Measurements from ENCODE around the gene BRD7. TPM values are rescaled to one million over a fixed set of nuclear protein-coding genes. Genes with fewer than 3 reads are reported as not detected.

BRD7 gene
- total and polyA plus RNA-seq, 2 donors (not counting 3 experiments of a cell fraction or from before 2014, with no cell fraction given) = 17.1 to 69.1 TPM

DNA sequence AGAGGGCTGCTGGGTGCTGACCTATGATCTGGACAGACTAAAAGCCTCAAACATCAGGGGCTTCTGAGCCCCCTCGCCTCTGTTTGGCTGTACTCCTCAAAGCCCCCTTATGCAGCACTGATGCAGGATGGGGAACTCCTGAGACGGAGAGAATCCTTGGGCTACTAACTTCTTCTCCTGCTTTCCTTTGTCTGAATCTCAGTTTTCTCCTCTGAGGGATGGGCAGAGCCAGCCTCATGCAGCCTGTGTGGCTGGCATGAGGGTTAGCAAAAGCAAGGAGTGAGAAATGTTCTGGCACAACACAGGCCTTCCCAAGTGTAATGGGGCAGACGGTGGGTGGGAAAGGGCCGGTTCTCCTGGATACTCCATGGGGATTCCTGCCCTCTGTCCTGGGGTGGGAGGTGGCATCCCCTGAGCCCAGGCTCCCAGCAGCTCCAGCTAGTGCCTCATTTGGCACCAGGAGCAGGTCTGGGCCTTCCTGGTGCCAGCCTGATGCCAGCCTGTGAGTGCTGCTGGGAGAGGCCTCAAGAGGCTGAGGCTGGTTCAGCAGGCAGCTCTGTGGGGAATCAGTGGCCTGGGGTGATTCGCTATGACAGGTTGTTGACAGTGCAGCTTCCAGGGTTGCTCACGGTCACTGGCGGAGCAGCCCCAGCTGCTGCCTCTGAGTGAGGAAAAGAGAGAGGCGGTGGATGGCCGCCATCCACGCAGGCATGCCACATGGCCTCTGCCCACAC is 4.0 kb upstream of the BRD7 start:
- BruUV-seq (replicated peaks) = no TSS peak
- peaks cover 2 to 5% of the 10 kb centered on the region in 2 experiments for H3K27me3 ChIP-seq (ENCODE audit: control insufficient read depth in 2 of 2, insufficient read depth in 2 of 2, low read length in 2 of 2)
- no peaks in the 10 kb centered on the region for H3K9me1 ChIP-seq (replicated peaks; ENCODE audit: control insufficient read depth, extremely low read depth, insufficient read depth, low read length)
- ChIA-PET POLR2A (no interaction called here), CTCF (interaction anchor here (1.3 to 6.8 kb wide), 3 partner anchors 18 to 434 kb away, joined by 3 to 53 read pairs (median 32); no protein-coding TSS in a partner anchor)
- H3K4me2 ChIP-seq (ENCODE audit: insufficient read depth, low read length) = no peak overlapping the region
- H3K79me2 ChIP-seq (ENCODE audit: control insufficient read depth, insufficient read depth, low read length) = peaks cover 7% of the 10 kb centered on the region
- no peak overlapping the region for H3K27ac ChIP-seq (ENCODE audit: insufficient read depth, low read depth, low read length)
- no peaks in the 10 kb centered on the region for H3K36me3 ChIP-seq (ENCODE audit: control insufficient read depth in 2 of 2, extremely low read depth in 1 of 2, insufficient read depth in 2 of 2, low read length in 2 of 2)
- intact Hi-C loops (cut with micrococcal nuclease) (loop anchor here (2.0 kb wide), 1 partner anchor 368 kb away; no protein-coding TSS in a partner anchor), dilution Hi-C loops (cut with MboI; ENCODE audit: extremely low pct_ligation_motif_present, low sequenced_read_pairs) (no loop called here)
- no peaks in the 10 kb centered on the region for H3K9me3 ChIP-seq (replicated peaks; ENCODE audit: control insufficient read depth, insufficient read depth, low read length)
- H3K4me1 ChIP-seq (ENCODE audit: control insufficient read depth, extremely low read depth, insufficient read depth, low read length) = peaks cover 3% of the 10 kb centered on the region
- FAIRE-seq (no peak), DNase-seq (ENCODE audit: low read depth, low spot score) (no peak)
- no peak for TF ChIP-seq POLR2AphosphoS5 (IDR thresholded peaks at IDR 0.05; ENCODE audit: insufficient read depth, low read depth, low read length)
- TF ChIP-seq FOS (IDR thresholded peaks at IDR 0.05; ENCODE audit: borderline replicate concordance, insufficient read depth, low read length) = no peak
- TF ChIP-seq EZH2 (IDR thresholded peaks at IDR 0.05; ENCODE audit: borderline replicate concordance, low read depth, low read length, severe bottlenecking) = no peak
- TF ChIP-seq, protein P1, sequence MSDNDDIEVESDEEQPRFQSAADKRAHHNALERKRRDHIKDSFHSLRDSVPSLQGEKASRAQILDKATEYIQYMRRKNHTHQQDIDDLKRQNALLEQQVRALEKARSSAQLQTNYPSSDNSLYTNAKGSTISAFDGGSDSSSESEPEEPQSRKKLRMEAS (IDR thresholded peaks at IDR 0.05; ENCODE audit: insufficient read depth, insufficient read length) = no peak
- no peak overlapping the region for H3K4me3 ChIP-seq (replicated peaks in 1 of 3; ENCODE audit: insufficient read depth in 1 of 3, low read depth in 1 of 3, low read length in 3 of 3)
- H4K20me1 ChIP-seq (replicated peaks; ENCODE audit: control insufficient read depth, extremely low read depth, insufficient read depth, low read length) = no peaks in the 10 kb centered on the region
- no peak overlapping the region for H2AFZ ChIP-seq (ENCODE audit: low read depth, low read length)
- no peak overlapping the region for H3K9ac ChIP-seq (replicated peaks; ENCODE audit: extremely low read depth, insufficient read depth, low read length)

DNA sequence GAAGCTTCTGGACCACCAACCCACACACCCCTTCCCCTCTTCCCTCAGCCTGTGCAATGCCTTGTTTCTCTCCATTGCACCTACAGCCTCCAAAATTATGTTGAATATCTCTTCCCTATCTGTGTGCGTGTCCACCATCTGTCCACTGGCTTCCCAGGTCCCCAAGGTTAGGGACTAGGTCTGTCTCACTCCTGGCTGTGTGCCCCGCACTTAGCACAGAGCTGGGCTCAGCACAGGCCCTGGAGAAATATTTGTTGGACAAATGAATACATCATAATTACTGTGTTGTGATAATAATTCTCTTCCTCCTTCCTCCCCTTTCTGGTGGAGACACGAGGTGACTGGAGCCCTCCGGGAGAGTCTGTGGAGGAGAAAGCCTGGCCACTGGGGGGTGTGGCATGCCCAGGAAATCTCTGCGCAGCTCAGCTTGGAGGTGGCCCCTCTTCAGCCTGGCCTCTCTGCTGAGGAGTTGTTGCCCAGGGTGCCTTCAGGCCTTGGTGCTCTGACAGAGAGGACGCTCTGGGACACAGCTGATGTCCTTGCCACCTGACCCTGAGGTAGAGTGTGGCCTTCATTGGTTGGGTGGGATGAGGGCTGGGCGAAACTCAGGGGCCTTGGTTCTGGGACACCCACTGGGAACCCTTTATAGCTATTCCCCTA is 3.3 kb upstream of the BRD7 start:
- Histone ChIP-seq H3K27ac (ENCODE audit: insufficient read depth, low read depth, low read length) (no peak overlapping the region), H3K27me3 (ENCODE audit: control insufficient read depth in 2 of 2, insufficient read depth in 2 of 2, low read length in 2 of 2) (peaks cover 2 to 5% of the 10 kb centered on the region in 2 experiments), H3K9ac (replicated peaks; ENCODE audit: extremely low read depth, insufficient read depth, low read length) (no peak overlapping the region), H3K9me3 (replicated peaks; ENCODE audit: control insufficient read depth, insufficient read depth, low read length) (no peaks in the 10 kb centered on the region), H2AFZ (ENCODE audit: low read depth, low read length) (no peak overlapping the region), H3K9me1 (replicated peaks; ENCODE audit: control insufficient read depth, extremely low read depth, insufficient read depth, low read length) (no peaks in the 10 kb centered on the region), H3K4me1 (ENCODE audit: control insufficient read depth, extremely low read depth, insufficient read depth, low read length) (peaks cover 8% of the 10 kb centered on the region), H4K20me1 (replicated peaks; ENCODE audit: control insufficient read depth, extremely low read depth, insufficient read depth, low read length) (no peaks in the 10 kb centered on the region), H3K79me2 (ENCODE audit: control insufficient read depth, insufficient read depth, low read length) (peaks cover 14% of the 10 kb centered on the region), H3K4me3 (replicated peaks in 1 of 3; ENCODE audit: insufficient read depth in 1 of 3, low read depth in 1 of 3, low read length in 3 of 3) (no peak overlapping the region), H3K4me2 (ENCODE audit: insufficient read depth, low read length) (no peak overlapping the region), H3K36me3 (ENCODE audit: control insufficient read depth in 2 of 2, extremely low read depth in 1 of 2, insufficient read depth in 2 of 2, low read length in 2 of 2) (no peaks in the 10 kb centered on the region)
- CTCF ChIA-PET = interaction anchor here (0.6 to 6.8 kb wide), 3 partner anchors 294 to 434 kb away, joined by 3 to 53 read pairs (median 32); partner anchors contain the start of gene CNEP1R1
- dilution Hi-C loops (cut with MboI; ENCODE audit: extremely low pct_ligation_motif_present, low sequenced_read_pairs) = no loop called here
- no peak for TF ChIP-seq POLR2A (IDR thresholded peaks at IDR 0.05; ENCODE audit: low read depth, low read length)
- no peak for TF ChIP-seq MYC (IDR thresholded peaks at IDR 0.05; ENCODE audit: low read depth, low read length)
- TF ChIP-seq JUN (IDR thresholded peaks at IDR 0.05; ENCODE audit: borderline replicate concordance, insufficient read depth, insufficient read length, low read depth) = no peak
- TF ChIP-seq, protein P2, sequence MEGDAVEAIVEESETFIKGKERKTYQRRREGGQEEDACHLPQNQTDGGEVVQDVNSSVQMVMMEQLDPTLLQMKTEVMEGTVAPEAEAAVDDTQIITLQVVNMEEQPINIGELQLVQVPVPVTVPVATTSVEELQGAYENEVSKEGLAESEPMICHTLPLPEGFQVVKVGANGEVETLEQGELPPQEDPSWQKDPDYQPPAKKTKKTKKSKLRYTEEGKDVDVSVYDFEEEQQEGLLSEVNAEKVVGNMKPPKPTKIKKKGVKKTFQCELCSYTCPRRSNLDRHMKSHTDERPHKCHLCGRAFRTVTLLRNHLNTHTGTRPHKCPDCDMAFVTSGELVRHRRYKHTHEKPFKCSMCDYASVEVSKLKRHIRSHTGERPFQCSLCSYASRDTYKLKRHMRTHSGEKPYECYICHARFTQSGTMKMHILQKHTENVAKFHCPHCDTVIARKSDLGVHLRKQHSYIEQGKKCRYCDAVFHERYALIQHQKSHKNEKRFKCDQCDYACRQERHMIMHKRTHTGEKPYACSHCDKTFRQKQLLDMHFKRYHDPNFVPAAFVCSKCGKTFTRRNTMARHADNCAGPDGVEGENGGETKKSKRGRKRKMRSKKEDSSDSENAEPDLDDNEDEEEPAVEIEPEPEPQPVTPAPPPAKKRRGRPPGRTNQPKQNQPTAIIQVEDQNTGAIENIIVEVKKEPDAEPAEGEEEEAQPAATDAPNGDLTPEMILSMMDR (IDR thresholded peaks at IDR 0.05; ENCODE audit: extremely low read depth in 1 of 2, insufficient read depth in 1 of 2, low read depth in 1 of 2, low read length in 2 of 2) = peak in 1 of 2 donors; percentile 6
- no peak for TF ChIP-seq EZH2 (IDR thresholded peaks at IDR 0.05; ENCODE audit: borderline replicate concordance, low read depth, low read length, severe bottlenecking)
- FAIRE-seq (no peak), DNase-seq (ENCODE audit: low read depth, low spot score) (no peak)
- no TSS peak for BruUV-seq (replicated peaks)
- intact Hi-C loops (cut with micrococcal nuclease) = loop anchor here (2.0 kb wide), 2 partner anchors 137 to 369 kb away; no protein-coding TSS in a partner anchor
- POLR2A ChIA-PET = no interaction called here
